ENCODE measurements around the gene PLXND1.

PLXND1 gene

GRCh38 chr3:129621626-129622225 is 15.2 kb upstream of the PLXND1 start:
- TF ChIP-seq, protein P1, sequence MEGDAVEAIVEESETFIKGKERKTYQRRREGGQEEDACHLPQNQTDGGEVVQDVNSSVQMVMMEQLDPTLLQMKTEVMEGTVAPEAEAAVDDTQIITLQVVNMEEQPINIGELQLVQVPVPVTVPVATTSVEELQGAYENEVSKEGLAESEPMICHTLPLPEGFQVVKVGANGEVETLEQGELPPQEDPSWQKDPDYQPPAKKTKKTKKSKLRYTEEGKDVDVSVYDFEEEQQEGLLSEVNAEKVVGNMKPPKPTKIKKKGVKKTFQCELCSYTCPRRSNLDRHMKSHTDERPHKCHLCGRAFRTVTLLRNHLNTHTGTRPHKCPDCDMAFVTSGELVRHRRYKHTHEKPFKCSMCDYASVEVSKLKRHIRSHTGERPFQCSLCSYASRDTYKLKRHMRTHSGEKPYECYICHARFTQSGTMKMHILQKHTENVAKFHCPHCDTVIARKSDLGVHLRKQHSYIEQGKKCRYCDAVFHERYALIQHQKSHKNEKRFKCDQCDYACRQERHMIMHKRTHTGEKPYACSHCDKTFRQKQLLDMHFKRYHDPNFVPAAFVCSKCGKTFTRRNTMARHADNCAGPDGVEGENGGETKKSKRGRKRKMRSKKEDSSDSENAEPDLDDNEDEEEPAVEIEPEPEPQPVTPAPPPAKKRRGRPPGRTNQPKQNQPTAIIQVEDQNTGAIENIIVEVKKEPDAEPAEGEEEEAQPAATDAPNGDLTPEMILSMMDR (IDR thresholded peaks at IDR 0.05), result no peak
- H3K27me3 ChIP-seq (ENCODE audit: control insufficient read depth, insufficient read depth, low read length), result no peaks in the 10 kb centered on the region
- peak overlapping the region; percentile 70 for H3K27ac ChIP-seq
- no peak overlapping the region for H3K4me3 ChIP-seq (ENCODE audit: low read depth, low read length)
- no peak overlapping the region for H3K4me2 ChIP-seq (ENCODE audit: low read length)
- H3K4me1 ChIP-seq, result peaks cover 6% of the 10 kb centered on the region
- no peak overlapping the region for H2AFZ ChIP-seq
- no peaks in the 10 kb centered on the region for H3K9me3 ChIP-seq (ENCODE audit: control insufficient read depth, low read length)
- no peaks in the 10 kb centered on the region for H3K79me2 ChIP-seq
- H3K36me3 ChIP-seq (ENCODE audit: control insufficient read depth, insufficient read depth, low read length), result no peaks in the 10 kb centered on the region
- H3K9ac ChIP-seq, result no peak overlapping the region

GRCh38 chr3:129620828-129621559 is 14.5 kb upstream of the PLXND1 start:
- Histone ChIP-seq H3K4me3 (ENCODE audit: low read depth, low read length) (no peak overlapping the region), H3K9me3 (ENCODE audit: control insufficient read depth, low read length) (no peaks in the 10 kb centered on the region), H3K4me1 (peaks cover under 1% of the 10 kb centered on the region), H3K27ac (no peak overlapping the region), H3K9ac (no peak overlapping the region), H3K79me2 (no peaks in the 10 kb centered on the region), H3K27me3 (ENCODE audit: control insufficient read depth, insufficient read depth, low read length) (no peaks in the 10 kb centered on the region), H3K4me2 (ENCODE audit: low read length) (no peak overlapping the region), H3K36me3 (ENCODE audit: control insufficient read depth, insufficient read depth, low read length) (no peaks in the 10 kb centered on the region), H2AFZ (no peak overlapping the region)
- TF ChIP-seq, protein P1 (IDR thresholded peaks at IDR 0.05), result no peak

DNA sequence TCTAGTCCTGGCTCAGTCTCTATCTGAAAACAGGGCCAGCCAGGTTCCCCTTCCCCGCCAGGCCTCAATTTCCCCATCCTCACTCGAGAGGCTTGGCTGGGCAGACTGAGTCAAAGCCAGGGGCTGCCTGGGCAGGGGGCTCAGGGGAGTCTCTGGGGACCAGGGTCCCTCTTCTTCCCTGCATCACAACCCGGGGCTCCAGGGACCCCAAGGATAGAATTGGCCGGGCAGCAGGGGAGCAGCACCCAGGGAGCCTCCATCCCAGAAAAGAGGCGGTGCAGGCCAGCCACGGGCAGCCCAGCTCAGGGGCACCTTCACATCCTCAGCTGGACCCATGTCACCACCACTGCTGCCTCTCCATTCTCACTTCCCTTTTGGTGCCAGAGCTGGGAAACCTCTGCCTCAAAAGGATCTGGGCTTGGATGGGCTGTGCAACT is 13.3 kb upstream of the PLXND1 start:
- Histone ChIP-seq H3K4me3 (ENCODE audit: low read depth, low read length) (no peak overlapping the region), H3K9me3 (ENCODE audit: control insufficient read depth, low read length) (no peaks in the 10 kb centered on the region), H3K79me2 (no peaks in the 10 kb centered on the region), H3K4me1 (no peaks in the 10 kb centered on the region), H3K27me3 (ENCODE audit: control insufficient read depth, insufficient read depth, low read length) (no peaks in the 10 kb centered on the region), H2AFZ (no peak overlapping the region), H3K9ac (no peak overlapping the region), H3K4me2 (ENCODE audit: low read length) (no peak overlapping the region), H3K27ac (no peak overlapping the region), H3K36me3 (ENCODE audit: control insufficient read depth, insufficient read depth, low read length) (no peaks in the 10 kb centered on the region)
- TF ChIP-seq, protein P1 (IDR thresholded peaks at IDR 0.05), result no peak

GRCh38 chr3:129618901-129619671 is 12.6 kb upstream of the PLXND1 start:
- Histone ChIP-seq H3K9me3 (ENCODE audit: control insufficient read depth, low read length) (no peaks in the 10 kb centered on the region), H3K36me3 (ENCODE audit: control insufficient read depth, insufficient read depth, low read length) (no peaks in the 10 kb centered on the region), H3K9ac (no peak overlapping the region), H3K79me2 (no peaks in the 10 kb centered on the region), H3K27ac (peak overlapping the region; percentile 29), H3K27me3 (ENCODE audit: control insufficient read depth, insufficient read depth, low read length) (no peaks in the 10 kb centered on the region), H3K4me3 (ENCODE audit: low read depth, low read length) (no peak overlapping the region), H3K4me1 (no peaks in the 10 kb centered on the region), H3K4me2 (ENCODE audit: low read length) (no peak overlapping the region), H2AFZ (no peak overlapping the region)
- TF ChIP-seq, protein P1 (IDR thresholded peaks at IDR 0.05), result no peak
